ENCODE data around the gene RBP3.
A peak's percentile ranks its signal among the peaks of the same experiment; 100 is the strongest.

The RBP3 gene

GRCh38 chr10:47402641-47403301 is 54.6 kb downstream of the RBP3 start:
- peak; percentile 80 for DNase-seq

DNA sequence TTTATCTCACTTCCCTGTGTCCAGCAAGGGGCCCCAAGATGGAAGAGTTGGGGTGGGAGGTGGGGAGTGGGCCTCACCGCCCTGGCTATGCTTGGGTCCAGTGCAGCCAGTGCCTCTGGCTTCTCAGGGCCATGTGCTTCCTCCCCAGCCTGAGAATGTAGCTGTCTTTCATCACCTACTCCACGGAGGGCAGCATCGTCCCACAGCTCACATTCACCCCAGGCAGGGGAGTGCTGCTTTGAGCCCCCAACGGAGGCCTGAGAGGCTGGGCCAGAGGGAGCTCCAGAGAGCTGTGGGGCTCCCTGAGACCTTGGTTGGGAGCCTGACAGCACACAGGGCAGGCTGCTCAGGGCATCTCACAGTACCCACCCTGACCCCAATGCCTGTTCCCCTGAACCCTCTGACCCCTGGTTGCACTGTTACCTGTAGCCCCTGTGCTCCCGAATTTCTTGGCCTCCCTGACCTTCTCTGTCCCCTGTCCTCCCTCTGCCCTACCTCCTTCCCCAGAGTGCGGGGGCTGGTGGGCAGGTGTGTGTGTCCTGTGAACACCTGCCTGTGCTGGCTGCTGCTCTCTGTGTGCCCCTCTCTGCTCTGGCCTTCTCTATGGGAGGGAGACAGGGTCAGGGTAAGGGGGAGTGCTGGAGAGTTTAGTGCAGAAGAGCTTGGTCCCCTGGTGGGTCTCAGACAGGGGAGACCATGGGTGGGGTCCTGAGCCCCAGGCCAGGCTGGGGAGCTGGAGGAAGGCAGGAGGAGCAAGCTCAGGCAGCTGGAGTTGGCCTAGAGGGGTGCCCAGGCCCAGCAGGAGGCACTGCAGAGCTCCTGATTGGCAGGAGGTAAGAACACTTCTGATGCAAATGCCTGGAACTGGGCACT is 55.5 kb downstream of the RBP3 start:
- DNase-seq = no peak

DNA sequence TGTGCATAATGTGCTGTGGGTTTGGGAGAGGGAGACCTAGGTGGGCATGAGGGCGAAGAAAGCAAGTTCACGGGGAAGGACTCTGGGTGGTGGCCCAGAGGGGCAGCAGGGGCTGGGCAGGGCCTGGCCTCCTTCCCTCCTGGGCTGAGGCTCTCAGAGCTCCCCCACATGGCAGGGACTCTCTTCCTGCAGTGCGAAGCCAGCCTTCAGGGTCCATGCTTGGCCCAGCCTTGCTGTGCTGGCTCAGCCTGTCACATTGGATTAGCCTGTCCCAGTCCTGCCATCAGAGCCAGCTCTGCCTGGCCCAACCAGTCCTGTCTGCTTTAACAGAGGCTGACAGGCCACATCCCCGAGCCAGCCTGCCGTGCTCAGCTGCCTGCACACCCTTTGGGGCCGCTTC is 56.3 kb downstream of the RBP3 start:
- no peak for DNase-seq

GRCh38 chr10:47404937-47405336 is 56.8 kb downstream of the RBP3 start:
- DNase-seq = no peak

DNA sequence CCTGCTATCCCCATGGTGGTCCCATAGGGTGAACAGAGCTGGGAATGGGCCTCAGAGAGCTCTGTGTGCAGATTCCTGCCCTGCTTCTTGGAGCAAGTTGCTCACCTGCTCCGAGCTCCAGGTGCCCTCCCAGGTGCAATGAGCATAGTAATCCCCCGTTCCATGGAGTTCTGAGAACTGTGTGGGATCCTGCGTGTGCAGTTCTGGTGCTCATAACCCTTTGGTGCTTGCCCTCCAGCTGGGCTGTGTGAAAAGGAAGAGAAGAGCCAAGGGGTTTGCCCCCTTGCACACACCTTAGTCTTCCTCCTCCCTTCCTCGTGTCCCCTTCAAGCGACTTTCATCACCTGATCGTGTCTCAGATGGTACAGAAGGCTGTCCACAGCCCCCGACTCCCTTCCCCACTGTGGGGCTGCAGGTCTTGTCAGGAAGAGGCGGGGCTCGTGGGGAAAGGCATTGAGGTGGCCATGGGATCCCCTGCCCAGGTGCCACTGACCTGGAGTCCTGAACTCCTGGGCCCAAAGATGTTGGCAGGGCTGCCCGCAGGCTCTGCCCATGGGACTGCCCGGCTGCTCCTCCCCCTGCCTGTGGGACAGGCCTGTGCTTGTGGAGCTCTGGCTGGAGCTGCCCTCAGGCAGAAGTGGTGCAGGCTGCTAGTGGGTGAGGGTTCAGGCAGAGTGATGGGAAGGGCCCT is 57.8 kb downstream of the RBP3 start:
- no peak for DNase-seq

GRCh38 chr10:47406548-47406869 is 58.3 kb downstream of the RBP3 start:
- DNase-seq = no peak

DNA sequence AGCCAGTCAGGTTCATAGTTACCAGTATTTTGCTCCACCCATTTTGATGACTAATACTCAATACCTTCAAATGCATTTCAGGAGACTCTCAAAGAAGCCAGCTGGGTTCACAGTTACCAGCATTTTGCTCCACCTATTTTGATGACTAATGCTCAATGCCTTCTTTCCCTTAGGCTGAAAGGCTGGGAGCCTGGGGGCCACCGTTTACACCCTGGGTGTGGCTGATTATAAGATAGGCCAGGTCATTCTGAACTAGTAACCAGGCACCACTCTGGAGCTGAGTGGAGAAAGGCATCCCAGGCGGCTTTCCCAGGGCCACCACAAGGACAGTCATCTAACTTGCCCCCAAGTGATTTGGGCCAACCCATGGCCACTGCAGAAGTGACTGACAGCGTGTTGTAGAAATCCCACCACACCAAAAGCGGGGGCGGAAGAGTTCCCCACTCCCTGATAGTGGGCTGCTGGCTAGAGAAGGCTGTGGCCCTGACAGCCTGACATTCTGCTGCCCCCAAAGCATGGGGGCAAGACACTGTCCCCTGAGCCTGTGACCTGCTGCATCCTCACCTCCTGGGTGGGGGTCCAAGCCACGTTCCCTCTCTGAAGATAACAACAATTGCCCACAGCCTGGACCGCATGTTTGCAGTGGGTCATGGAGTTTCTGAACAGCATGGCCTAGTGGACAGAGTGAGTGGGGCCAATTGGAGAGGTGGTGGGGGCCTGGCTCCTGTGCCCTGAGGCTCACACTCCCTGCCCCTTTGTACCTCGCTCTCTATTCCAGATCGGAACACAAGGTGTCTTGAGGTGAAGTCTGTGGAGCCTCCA is 58.9 kb downstream of the RBP3 start:
- no peak for DNase-seq
